GM19239 (cell line): ENCODE results near the gene TMEM131.

Experiments used
- DNase-seq: peaks from one replicate; pipeline ENCODE4 v3.0.0; 2011; ENCODE audit warnings: low spot score; ENCODE audit not compliant: insufficient read length
- FAIRE-seq: peaks from 2 replicates; lab custom pipeline; 2011; peaks lifted over from hg19 to GRCh38; lab: Jason Lieb, UNC

Gene TMEM131

GRCh38 chr2:97733341-97734035 is 262.3 kb downstream of the TMEM131 start:
- DNase-seq (no peak), FAIRE-seq (no peak)

DNA sequence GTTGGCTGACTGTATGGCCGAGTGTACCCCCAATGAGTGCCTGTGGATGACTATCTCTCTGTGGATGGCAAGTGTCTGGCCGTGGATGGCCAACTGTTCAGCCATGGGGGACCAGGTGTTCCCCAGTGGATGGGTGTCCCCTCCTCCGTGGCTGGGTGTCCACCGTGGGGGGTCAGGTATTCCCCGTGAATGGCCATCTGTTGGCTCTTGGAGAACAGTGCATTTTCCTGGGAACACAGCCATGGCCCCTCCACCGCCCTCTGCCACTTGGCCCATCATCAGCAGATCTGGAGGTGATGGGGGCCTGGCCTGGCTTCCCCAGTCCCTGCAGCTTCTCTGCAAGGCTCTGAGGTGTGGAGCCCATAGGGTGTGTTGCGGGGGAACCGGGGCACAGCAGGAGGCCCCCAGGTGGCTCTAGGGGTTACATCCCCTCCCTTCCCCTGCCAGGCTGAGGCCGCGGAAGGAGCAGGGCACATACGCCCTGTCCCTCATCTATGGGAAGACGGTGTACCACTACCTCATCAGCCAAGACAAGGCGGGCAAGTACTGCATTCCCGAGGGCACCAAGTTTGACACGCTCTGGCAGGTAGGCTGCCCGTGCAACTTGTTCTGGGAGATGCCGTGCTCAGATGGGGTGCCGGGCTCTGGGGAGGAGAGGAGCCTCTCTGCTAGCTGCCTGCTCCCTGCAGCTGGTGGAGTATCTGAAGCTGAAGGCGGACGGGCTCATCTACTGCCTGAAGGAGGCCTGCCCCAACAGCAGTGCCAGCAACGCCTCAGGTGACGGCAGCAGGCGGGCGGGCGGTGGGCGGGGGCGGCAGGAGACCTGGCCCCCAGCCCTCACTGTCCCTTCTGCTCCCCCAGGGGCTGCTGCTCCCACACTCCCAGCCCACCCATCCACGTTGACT is 263.1 kb downstream of the TMEM131 start:
- no peak for DNase-seq
- FAIRE-seq: no peak

DNA sequence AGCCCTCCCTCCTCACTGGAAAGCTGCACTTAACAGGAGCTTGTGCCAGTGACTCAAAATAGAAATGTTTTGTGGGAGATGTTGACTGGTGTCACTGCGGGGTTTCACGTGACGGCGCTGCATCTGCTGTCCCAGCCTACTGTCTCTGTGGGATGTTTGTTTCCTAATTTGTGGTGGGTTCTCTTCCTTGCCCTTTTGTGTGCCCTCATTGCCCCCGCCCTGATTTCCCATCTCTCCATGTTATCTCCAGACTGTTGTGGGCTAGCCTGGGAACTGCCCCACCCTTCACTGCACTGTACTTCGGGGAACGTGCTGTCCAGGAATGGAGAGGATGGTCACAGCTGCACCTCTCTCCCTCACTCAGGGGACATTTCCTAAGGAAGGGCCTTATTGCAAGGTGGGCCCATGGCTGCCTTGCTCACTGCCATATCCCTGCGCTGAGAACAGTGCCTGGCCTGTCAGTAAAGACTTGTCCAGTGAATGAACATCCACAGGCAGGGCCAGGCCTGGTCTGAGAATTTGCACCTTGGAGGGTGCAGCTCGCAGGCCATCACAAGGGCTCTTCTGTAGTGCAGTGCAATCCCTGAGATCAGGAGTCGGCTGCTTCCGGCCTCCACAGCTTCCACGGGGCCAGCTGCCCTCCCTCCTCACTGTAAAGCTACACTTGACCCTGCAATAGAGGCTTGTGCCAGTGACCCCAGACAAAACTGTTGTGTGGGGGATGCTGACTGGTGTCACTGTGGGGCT is 264.3 kb downstream of the TMEM131 start:
- FAIRE-seq (no peak), DNase-seq (no peak)

GRCh38 chr2:97730245-97730644 is 265.5 kb downstream of the TMEM131 start:
- DNase-seq (no peak), FAIRE-seq (no peak)

DNA sequence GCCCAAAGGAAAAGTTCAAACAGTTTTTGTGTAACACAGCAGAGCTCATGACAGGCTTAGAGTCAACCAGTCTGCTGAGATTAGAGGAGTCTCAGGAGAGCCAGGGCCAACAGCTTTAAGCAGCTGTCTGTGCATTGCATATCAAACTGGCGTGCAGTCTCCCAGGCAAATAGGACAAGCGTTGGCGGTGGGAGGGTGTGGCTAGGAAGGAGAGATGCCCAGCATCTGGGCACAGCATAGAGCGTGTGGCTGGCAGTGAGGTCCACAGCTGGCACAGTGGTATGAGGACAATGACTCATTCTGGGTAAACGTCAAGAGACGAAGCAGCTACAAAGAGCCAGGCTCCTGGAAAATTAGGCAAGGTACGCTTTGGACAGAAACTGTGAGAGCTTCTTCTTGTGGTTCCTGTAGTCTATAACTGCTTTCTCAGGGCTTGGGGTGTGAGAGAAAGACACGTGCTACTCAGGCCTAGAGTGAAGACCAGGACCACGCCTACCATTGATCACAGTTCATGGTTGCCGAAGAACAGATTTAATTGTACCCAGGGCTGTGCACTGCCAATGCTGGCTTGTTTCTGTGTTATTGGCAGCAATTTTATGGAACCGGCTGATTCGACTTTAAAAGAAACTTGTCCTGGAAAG is 267.5 kb downstream of the TMEM131 start:
- FAIRE-seq (no peak), DNase-seq (no peak)

DNA sequence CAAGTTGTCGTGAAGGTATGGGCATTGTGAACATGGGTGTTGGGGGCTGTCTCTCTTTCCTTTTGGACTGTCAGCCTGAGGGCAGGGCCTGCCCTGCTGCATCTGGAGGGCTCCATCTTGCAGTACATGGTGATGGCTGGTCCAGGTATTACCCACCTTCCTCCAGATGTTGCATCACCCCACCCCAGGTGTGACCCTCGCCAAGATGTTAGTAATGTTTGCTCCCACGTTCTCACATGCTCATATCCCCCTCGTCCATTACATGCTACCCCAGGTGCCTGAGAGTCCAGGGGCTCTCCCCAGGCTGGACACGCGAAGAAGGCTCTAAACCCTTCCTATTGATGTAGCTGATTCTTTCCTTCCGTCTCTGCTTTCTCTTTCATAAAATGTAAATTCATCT is 268.5 kb downstream of the TMEM131 start:
- FAIRE-seq (no peak), DNase-seq (no peak)

GRCh38 chr2:97726261-97727064 is 269.3 kb downstream of the TMEM131 start:
- FAIRE-seq: no peak
- DNase-seq: no peak

- FAIRE-seq (no peak), DNase-seq (no peak)
Measured at GRCh38 chr2:97724946-97725688, 270.6 kb downstream of the TMEM131 start.

DNA sequence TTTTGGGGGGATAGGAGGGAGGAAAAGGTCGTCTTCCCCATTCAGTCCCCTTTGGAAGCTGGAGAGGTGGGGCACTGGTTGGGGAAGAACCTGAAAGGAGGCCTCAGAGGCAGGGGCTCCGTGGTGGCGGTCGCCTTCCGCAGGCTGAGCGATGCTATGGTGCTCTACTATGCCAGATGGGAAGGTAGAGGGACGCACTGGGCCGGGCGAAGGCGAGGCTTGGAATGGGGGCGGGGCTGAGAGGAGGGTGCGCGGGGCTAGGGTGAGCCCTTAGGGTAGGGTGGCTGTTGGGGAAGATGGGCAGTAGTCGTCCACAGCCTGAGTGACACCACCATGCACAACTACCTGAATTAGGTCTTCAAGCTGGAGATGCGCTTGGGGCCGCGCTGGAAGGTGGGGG is 271.2 kb downstream of the TMEM131 start:
- DNase-seq (no peak), FAIRE-seq (no peak)

GRCh38 chr2:97724073-97724410 is 271.7 kb downstream of the TMEM131 start:
- FAIRE-seq: no peak

GRCh38 chr2:97723156-97724072 is 272.3 kb downstream of the TMEM131 start:
- FAIRE-seq (no peak), DNase-seq (no peak)

More at GRCh38 chr2:97724073-97724410, 271.7 kb downstream of the TMEM131 start:
- no peak for DNase-seq

DNA sequence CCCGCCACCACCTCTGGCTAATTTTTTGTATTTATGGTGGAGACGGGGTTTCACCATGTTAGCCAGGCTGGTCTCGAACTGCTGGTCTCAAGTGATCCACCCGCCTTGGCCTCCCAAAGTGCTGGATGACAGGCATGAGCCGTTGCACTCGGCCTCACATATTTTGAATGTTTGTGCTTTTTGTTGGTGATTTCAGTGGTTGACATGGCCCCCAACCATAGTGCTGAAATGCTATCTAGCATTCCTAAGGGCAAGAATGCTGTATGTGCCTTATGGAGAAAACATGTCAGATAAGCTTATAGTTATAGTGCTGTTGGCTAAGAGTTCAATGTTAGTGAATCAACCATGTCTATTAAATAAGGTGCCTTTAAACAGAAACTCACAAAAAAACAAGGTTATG is 273.5 kb downstream of the TMEM131 start:
- FAIRE-seq: no peak
- DNase-seq: no peak

DNA sequence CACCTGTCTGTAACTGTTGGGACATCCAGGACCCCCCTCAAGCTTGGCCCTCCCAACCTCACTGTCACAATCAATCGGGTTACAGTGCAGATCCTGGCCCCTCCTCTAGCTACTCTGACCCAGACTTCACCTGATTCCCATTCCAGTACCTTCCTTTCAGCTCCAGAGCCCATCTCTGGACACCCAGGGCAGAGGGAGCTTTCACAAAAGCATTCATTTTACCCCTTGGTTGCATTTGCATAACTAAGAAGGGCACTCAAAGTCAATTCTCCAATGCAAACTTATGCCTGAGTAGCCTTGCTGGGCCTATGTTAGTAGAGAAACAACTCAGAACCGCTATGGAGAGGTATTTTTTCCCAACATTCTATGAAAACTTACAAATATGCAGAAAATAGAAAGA is 275.0 kb downstream of the TMEM131 start:
- DNase-seq: no peak
- FAIRE-seq: no peak

- no peak for FAIRE-seq
- DNase-seq: no peak
Measured at GRCh38 chr2:97719362-97720155, 276.2 kb downstream of the TMEM131 start.

DNA sequence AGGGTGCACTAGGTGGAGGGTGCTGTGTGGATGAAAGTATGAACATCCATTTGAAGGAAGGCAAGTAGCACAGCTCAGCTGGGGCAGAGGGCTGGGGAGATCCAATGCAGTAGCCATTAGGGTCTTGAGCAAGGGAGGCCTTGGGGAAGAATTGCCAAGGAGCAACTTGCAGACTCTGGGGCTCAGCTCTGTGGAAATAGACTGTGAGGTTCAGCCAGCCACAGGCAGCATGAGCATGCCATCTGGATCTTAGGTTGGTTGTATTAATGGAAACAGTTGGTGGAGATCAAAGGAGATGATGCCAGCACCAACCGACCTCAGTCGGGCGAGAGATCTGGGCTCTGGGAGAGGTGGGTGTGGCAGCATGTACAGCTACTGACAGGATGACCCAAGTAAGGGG is 276.8 kb downstream of the TMEM131 start:
- FAIRE-seq: no peak
- no peak for DNase-seq

DNA sequence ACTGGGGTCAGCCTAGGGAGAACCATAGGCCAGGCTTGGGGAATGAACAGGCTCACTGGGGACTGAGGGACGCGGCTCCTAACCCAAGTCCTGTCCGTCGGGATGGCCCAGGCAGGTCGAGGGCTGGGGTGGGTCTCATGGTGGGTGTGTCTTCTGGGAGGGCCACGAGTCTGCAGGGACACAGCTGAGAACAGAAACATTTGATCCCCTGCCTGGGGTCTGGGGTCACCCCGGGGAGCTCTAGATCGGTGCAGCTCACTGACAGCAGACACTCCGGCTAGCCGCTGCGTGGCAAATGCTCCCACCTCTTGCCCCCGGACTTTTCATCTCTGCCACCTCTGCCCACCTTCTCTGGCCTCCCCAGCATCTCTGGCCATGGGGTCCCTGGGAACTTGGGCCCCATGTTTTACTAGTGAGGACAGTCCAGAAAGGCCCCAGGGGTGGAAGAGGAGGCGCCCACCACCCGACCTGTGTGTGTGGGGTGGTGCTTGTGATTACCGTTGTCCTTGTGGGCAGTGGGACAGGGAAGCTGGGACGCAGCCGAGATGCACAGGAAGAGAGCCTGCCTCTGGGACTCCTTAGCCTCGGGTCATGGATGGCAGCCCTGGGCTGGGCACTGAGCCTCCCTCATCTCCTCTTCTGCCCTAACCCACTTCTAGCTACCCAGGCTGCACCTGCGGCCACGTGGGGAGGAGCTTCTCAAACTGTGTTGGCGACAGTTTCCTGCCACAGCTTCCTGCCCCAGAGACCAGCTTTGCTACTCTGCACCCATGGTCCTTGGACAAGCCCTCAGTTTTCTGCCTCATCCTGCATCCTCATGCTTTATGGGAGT is 277.5 kb downstream of the TMEM131 start:
- FAIRE-seq: peak; percentile 91
- peak; percentile 77 for DNase-seq
